Stimulated activated CD4-positive, alpha-beta T cell treated with anti-CD3 and anti-CD28 coated beads, Interleukin-15, amount 100 ng/mL, for 1 hour (primary cell): Measurements from ENCODE around the gene TMEM62.
"Not testable (repeated sequence)": the region's sequence is repeated elsewhere in the genome, so short reads cannot be mapped to it uniquely, and the experiment has no call there.

Source experiments
- DNase-seq, 2 donors: peaks; one replicate each; pipeline ENCODE4 v3.0.0-alpha.2; 2020; ENCODE audit warnings: low read depth in 1 of 2, low spot score in 1 of 2

The TMEM62 gene

GRCh38 chr15:43208052-43209002 is 74.9 kb downstream of the TMEM62 start:
- no peak for DNase-seq

GRCh38 chr15:43209059-43209824 is 75.9 kb downstream of the TMEM62 start:
- DNase-seq = no peak

GRCh38 chr15:43210172-43210745 is 76.9 kb downstream of the TMEM62 start:
- no peak for DNase-seq

- DNase-seq = no peak
Observed at GRCh38 chr15:43210807-43211206, 77.4 kb downstream of the TMEM62 start.

- DNase-seq = no peak
Observed at GRCh38 chr15:43211224-43211735, 77.9 kb downstream of the TMEM62 start.

- no peak for DNase-seq
Observed at GRCh38 chr15:43212299-43212698, 78.9 kb downstream of the TMEM62 start.

GRCh38 chr15:43212951-43213350 is 79.6 kb downstream of the TMEM62 start:
- DNase-seq = no peak

GRCh38 chr15:43213466-43213865 is 80.1 kb downstream of the TMEM62 start:
- DNase-seq = no peak

GRCh38 chr15:43214169-43214568 is 80.8 kb downstream of the TMEM62 start:
- no peak for DNase-seq

GRCh38 chr15:43214592-43215295 is 81.4 kb downstream of the TMEM62 start:
- DNase-seq = no peak

GRCh38 chr15:43215961-43216360 is 82.6 kb downstream of the TMEM62 start:
- no peak for DNase-seq

- no peak for DNase-seq
Observed at GRCh38 chr15:43218908-43219706, 85.7 kb downstream of the TMEM62 start.

- no peak for DNase-seq
Observed at GRCh38 chr15:43219929-43220928, 86.8 kb downstream of the TMEM62 start.

GRCh38 chr15:43220991-43221403 is 87.6 kb downstream of the TMEM62 start, which contains the start of gene EPB42:
EPB42 (minus strand) TSS chr15:43221018; CDS start chr15:43220825, 193 bp downstream.
- no peak for DNase-seq

GRCh38 chr15:43221422-43221821 is 88.0 kb downstream of the TMEM62 start:
- DNase-seq = no peak

- DNase-seq = no peak
Observed at GRCh38 chr15:43225201-43225949, 92.0 kb downstream of the TMEM62 start.

GRCh38 chr15:43225950-43226255 is 92.5 kb downstream of the TMEM62 start:
- DNase-seq = not testable (repeated sequence)
